ENCODE data around the gene GABBR2. TPM values are rescaled to one million over a fixed set of nuclear protein-coding genes. Genes with fewer than 3 reads are reported as not detected.

The GABBR2 gene
- total RNA-seq, 2 donors from 2014 or later: not detected

DNA sequence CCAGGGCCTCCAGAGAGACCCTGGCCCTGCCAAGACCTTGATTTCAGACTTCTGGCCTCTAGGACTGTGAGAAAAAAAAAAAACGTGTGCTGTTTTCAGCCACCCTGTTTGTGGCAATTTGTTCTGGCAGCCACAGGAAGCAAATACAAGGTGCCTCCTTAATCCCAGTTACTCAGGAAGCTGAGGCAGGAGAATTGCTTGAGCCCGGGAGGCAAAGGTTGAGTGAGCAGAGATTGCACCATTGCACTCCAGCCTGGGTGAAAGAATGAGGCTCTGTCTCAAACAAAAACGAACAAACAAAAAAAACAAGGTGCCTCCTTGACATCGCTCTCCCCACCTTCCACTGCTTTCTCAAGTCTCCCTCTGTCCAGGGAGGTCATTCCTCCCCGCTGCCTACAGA lies 98.0 kb downstream of the GABBR2 start:
- no peak overlapping the region for H3K27ac Mint-ChIP-seq
- H3K4me3 Mint-ChIP-seq: no peak overlapping the region
- H3K9me3 Mint-ChIP-seq: no peaks in the 10 kb centered on the region
- ATAC-seq (replicated peaks): no peak
- H3K4me1 Mint-ChIP-seq: no peaks in the 10 kb centered on the region
- peaks cover 13% of the 10 kb centered on the region for H3K27me3 Mint-ChIP-seq
- no peaks in the 10 kb centered on the region for H3K36me3 Mint-ChIP-seq (ENCODE audit: low read depth)

DNA sequence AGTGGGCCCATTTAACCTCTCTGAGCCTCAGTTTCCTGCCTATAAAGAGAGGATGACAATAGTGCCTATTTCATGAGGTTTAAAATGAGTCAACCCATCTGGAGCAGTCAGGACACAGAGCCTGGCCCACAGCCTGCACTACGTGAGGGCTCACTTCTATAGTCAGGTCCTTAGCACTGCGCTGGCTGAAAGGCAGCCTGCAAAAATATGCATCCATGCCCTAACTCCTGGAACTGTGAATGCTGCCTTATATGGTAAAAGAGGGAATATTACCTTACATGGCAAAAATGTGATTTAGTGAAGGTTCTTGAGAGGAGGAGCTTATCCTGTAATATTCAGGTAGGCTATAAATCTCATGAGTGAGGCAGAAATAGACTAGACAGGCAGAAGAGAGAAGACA lies 98.5 kb downstream of the GABBR2 start:
- no peak overlapping the region for H3K27ac Mint-ChIP-seq

DNA sequence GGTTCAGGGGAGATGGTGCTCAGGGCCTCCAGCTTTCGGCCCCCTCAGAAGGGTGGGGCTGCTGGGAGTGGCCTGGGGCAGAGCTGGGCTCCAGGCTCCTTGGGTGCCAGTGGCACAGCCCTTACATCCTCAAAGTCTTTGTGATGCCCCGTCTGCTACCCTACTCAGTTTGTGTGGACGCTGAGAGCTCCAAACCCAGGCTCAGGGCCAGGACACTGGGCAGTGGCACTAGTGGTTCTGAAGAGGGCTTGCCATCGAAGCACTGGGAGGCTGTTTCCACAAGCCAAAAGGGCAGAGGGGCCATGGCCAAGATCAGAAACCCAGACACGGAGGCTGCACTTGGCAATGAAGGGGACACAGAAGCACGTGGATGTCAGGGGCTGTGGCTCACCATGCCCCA lies 99.1 kb downstream of the GABBR2 start:
- Mint-ChIP-seq H3K27ac (no peak overlapping the region), H3K9me3 (no peaks in the 10 kb centered on the region), H3K27me3 (peaks cover 8% of the 10 kb centered on the region), H3K4me3 (no peak overlapping the region), H3K4me1 (no peaks in the 10 kb centered on the region), H3K36me3 (ENCODE audit: low read depth) (no peaks in the 10 kb centered on the region)
- no peak for ATAC-seq (replicated peaks)

More for the DNA sequence above, 98.5 kb downstream of the GABBR2 start:
- no peaks in the 10 kb centered on the region for H3K9me3 Mint-ChIP-seq
- no peaks in the 10 kb centered on the region for H3K36me3 Mint-ChIP-seq (ENCODE audit: low read depth)
- H3K4me1 Mint-ChIP-seq: no peaks in the 10 kb centered on the region
- H3K4me3 Mint-ChIP-seq: no peak overlapping the region
- no peak for ATAC-seq (replicated peaks)
- H3K27me3 Mint-ChIP-seq: peaks cover 9% of the 10 kb centered on the region

DNA sequence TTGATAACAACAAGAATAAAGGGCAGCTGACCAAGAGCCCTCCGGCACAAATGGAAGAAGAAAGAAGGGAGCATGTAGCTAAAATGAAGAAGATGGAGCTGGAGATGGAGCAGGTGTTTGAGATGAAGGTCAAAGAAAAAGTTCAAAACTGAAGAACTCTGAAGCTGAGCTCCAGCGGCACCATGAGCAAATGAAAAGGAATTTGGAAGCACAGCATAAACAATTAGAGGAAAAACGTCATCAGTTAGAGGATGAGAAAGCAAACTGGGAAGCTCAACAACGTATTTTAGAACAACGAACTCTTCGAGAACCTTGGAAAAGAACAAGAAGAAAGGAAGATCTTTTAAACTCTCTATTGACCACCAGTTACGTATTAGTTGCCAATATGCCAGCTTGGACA lies 100.9 kb downstream of the GABBR2 start:
- H3K27me3 Mint-ChIP-seq: peaks cover 8% of the 10 kb centered on the region
- no peak overlapping the region for H3K4me3 Mint-ChIP-seq
- no peaks in the 10 kb centered on the region for H3K9me3 Mint-ChIP-seq
- no peak for ATAC-seq (replicated peaks)
- H3K27ac Mint-ChIP-seq: no peak overlapping the region
- H3K36me3 Mint-ChIP-seq (ENCODE audit: low read depth): no peaks in the 10 kb centered on the region
- no peaks in the 10 kb centered on the region for H3K4me1 Mint-ChIP-seq

DNA sequence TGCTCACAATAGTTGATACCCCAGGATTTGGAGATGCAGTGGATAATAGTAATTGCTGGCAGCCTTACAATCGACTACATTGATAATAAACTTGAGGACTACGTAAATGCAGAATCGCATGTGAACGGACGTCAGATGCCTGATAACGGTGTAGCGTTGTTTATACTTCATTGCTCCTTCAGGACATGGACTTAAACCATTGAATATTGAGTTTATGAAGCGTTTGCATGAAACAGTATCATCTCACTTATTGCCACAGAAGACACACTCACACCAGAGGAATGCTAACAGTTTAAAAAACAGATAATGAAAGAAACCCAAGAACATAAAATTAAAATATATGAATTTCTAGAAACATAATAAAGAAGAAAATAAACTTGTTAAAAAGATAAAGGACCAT lies 101.6 kb downstream of the GABBR2 start:
- H3K36me3 Mint-ChIP-seq (ENCODE audit: low read depth): no peaks in the 10 kb centered on the region
- H3K27me3 Mint-ChIP-seq: peaks cover 8% of the 10 kb centered on the region
- H3K27ac Mint-ChIP-seq: no peak overlapping the region
- no peak overlapping the region for H3K4me3 Mint-ChIP-seq
- no peaks in the 10 kb centered on the region for H3K4me1 Mint-ChIP-seq
- ATAC-seq (replicated peaks): no peak
- no peaks in the 10 kb centered on the region for H3K9me3 Mint-ChIP-seq

DNA sequence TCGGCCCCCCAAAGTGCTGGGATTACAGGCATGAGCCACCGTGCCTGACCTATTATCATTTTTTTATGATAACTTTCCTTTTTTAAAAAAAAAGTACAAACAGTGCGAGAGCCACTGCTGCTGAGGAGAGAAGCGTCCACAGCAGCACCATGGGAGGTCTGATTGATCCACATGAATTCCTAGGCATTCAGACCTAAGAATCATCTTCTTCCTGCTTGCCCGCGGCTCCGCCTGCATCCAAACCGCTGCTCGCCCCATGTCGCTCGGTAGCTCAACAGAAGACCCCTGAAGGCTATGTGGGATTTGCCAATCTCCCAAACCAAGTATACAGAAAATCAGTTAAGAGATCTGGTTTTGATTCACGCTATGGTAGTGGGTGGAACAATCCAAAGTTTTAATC lies 102.0 kb downstream of the GABBR2 start:
- ATAC-seq (replicated peaks): no peak
- H3K4me3 Mint-ChIP-seq: no peak overlapping the region
- H3K36me3 Mint-ChIP-seq (ENCODE audit: low read depth): no peaks in the 10 kb centered on the region
- H3K27ac Mint-ChIP-seq: no peak overlapping the region
- no peaks in the 10 kb centered on the region for H3K4me1 Mint-ChIP-seq
- no peaks in the 10 kb centered on the region for H3K9me3 Mint-ChIP-seq
- peaks cover 8% of the 10 kb centered on the region for H3K27me3 Mint-ChIP-seq

DNA sequence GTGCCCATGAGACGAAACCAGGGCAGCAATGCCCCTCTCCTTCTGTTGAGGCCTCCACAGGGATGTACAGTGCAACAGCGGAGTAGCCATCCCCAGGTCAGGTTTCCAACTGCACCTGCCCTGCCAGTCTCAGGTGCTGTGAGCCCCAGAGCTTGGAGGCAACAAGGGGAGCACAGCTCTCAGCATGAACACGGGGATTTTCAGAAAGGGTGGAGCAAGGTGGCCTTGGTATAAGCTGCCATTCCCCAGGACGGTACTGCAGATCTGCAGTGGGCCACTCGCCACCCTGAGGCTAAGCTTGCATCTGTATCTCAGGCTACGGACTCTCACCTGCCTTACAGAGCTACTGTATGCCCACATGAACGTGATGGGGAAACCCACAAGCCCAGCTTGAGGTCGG lies 103.6 kb downstream of the GABBR2 start:
- no peaks in the 10 kb centered on the region for H3K36me3 Mint-ChIP-seq (ENCODE audit: low read depth)
- no peaks in the 10 kb centered on the region for H3K9me3 Mint-ChIP-seq

DNA sequence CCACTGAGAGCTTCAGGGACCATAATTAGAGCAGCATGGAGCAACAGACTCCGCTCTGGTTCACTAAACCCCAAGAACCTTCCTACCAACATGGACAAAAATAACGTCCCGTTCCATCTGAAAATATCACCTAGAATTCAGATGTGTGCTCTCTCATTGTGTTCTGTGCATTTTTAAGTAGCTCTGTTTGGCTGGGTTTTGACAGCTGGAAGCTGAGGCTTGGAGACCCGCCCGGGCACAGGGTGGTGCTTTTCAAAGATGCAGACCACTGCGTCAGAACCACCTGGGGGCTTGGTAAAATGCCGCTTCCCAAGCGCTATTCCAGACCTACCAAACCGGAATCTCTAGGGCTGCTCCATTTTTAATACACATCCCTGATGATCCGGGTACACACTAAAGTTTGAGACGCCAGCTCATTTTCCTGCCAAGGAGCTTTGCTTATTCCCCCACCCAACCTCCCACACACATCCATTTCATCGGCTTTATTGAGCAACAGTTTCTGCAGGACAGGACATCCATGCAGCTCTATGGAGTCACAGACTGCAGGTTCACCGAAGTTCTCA lies 104.8 kb downstream of the GABBR2 start:
- H3K27me3 Mint-ChIP-seq: peaks cover 11% of the 10 kb centered on the region
- H3K4me1 Mint-ChIP-seq: no peaks in the 10 kb centered on the region
- H3K36me3 Mint-ChIP-seq (ENCODE audit: low read depth): no peaks in the 10 kb centered on the region
- H3K27ac Mint-ChIP-seq: no peak overlapping the region
- ATAC-seq (replicated peaks): no peak
- H3K9me3 Mint-ChIP-seq: no peaks in the 10 kb centered on the region
- no peak overlapping the region for H3K4me3 Mint-ChIP-seq

More for the DNA sequence above, 103.6 kb downstream of the GABBR2 start:
- peaks cover 11% of the 10 kb centered on the region for H3K27me3 Mint-ChIP-seq
- no peaks in the 10 kb centered on the region for H3K4me1 Mint-ChIP-seq
- no peak overlapping the region for H3K27ac Mint-ChIP-seq
- H3K4me3 Mint-ChIP-seq: no peak overlapping the region
- ATAC-seq (replicated peaks): no peak

DNA sequence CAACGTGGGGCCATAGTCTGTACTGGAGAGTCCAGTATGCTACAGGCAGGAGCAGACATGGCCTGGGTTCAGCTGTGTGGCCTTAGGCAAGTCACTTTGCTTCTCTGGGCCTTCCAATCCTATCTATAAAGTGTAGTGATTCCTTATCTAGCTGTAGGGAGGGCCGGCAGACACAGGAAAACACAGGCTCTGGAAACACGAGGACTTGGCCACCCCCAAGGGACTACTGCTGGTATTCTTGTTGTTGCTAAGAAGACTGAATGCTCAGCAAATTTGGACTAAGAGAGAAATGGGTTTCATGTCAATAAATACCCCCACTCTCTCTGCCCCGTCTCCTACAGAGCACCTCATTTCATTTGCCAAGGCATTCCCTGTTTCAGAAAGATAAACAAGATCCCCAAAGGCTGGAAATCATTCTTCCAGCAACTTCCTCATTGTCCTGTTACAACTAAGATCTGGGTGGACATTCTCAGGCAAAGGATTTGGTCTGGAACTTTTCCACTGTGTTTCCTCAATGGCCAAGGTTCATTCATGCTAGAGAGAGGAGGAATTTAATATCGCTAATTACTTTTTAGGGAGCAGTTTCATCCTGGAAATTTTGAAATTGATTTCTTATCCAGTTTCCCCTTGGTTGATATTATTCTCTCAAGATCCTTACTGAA lies 105.8 kb downstream of the GABBR2 start:
- no peaks in the 10 kb centered on the region for H3K4me1 Mint-ChIP-seq
- no peak for ATAC-seq (replicated peaks)
- H3K4me3 Mint-ChIP-seq: no peak overlapping the region
- H3K27ac Mint-ChIP-seq: no peak overlapping the region
- no peaks in the 10 kb centered on the region for H3K36me3 Mint-ChIP-seq (ENCODE audit: low read depth)
- no peaks in the 10 kb centered on the region for H3K9me3 Mint-ChIP-seq
- H3K27me3 Mint-ChIP-seq: peaks cover 11% of the 10 kb centered on the region

DNA sequence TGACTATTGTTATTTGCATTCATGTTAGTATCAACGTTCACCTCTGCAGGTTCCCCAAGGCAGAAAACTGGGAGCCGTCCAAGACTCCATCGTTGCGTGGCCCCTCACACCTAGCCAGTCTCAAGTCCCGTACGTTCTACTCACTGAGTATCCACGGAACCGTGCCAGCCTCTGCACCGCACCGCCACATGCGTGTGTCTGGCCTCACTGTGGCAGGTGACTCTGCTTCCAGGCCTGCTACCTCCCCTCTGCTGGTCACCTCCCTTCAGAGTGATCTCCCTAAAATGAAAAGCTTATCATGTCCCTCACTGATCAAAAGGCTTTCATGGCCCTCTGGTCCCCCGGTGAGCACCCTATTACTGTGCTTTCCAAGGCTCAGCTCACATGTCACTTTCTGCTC lies 108.1 kb downstream of the GABBR2 start:
- ATAC-seq (replicated peaks): no peak
- H3K27ac Mint-ChIP-seq: no peak overlapping the region

DNA sequence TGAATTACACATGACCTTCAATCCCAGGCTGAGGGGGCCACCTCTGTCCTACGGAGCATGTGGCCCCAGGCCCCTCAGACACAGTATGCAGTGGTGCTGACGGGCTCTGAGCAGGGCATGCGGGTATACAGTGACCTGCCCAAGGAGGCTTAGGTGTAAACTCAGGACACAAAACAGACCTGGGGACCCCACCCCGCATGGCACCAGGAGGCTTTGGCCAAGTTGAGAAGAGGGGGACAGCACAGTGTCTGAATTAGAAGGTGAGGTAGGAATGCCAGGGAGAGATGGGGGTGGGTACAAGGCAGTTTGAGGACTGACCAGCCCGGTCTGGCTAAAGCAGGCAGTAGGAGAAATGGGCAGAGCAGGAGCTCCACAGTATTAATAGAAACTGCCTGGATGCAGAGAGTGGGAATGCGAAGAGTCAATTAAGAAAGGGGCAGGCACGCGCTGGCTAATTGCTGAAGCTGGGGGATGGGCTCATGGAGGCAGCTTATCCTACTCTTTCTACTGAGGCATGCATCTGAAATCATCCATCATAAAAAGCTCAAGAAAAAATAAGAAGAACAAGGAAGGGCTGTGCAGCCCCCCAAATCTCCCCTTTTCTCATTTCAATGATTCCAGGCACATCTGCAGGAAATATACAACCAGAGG lies 109.0 kb downstream of the GABBR2 start:
- Mint-ChIP-seq H3K4me1 (no peaks in the 10 kb centered on the region), H3K27me3 (peaks cover 6% of the 10 kb centered on the region), H3K27ac (no peak overlapping the region), H3K9me3 (no peaks in the 10 kb centered on the region), H3K4me3 (no peak overlapping the region), H3K36me3 (ENCODE audit: low read depth) (no peaks in the 10 kb centered on the region)
- ATAC-seq (replicated peaks): no peak

More for the DNA sequence above, 108.1 kb downstream of the GABBR2 start:
- Mint-ChIP-seq H3K4me1 (no peaks in the 10 kb centered on the region), H3K36me3 (ENCODE audit: low read depth) (no peaks in the 10 kb centered on the region), H3K27me3 (peaks cover 6% of the 10 kb centered on the region), H3K9me3 (no peaks in the 10 kb centered on the region), H3K4me3 (no peak overlapping the region)

DNA sequence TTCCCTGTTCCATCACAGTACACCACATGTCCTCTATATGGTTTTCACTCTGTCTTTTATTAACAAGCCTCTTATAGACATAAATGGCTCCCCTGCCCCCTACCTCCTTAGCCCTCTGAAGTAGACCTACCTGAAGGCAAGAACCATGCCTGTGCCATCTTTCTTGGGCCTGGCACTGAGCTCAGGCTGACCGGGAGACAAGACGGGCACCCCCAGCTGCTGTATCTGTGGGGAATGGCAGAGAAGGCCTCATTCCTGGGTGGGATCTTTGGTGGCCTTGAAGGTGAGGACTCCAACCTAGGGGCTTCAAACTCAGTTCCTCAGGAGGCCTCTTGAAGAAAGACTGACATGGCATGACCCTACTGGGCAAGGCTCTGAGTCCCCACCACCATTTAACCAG lies 109.9 kb downstream of the GABBR2 start:
- Mint-ChIP-seq H3K9me3 (no peaks in the 10 kb centered on the region), H3K27me3 (peaks cover 3% of the 10 kb centered on the region), H3K36me3 (ENCODE audit: low read depth) (no peaks in the 10 kb centered on the region), H3K4me3 (no peak overlapping the region), H3K4me1 (no peaks in the 10 kb centered on the region), H3K27ac (no peak overlapping the region)
- ATAC-seq (replicated peaks): no peak

DNA sequence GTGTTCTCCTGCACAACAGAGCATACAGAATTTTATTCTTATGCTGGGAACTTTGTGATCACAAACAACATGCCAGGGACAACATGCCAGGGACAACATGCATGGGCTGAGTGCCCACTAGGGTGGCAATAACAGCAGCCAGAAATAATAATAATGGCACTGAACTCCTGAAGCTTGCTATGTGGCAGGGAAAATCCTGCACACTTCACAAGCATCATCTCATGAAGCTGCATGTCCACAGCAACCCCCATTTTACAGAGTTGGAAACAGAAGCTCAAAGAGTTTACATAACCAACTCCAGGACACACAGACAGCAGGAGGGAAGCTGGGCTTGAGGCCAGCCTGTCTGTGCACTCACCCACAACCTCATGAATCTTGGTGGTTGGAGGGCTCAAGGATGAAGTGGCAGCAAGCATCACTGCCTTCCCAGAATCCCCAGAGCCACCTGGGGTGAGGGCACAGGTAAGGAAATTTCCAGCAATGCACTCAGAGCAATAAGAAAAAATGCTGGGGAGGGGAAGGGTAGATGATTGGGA lies 111.4 kb downstream of the GABBR2 start:
- Mint-ChIP-seq H3K4me3 (no peak overlapping the region), H3K36me3 (ENCODE audit: low read depth) (no peaks in the 10 kb centered on the region), H3K9me3 (no peaks in the 10 kb centered on the region), H3K4me1 (no peaks in the 10 kb centered on the region), H3K27ac (no peak overlapping the region), H3K27me3 (peaks cover 3% of the 10 kb centered on the region)
- ATAC-seq (replicated peaks): no peak

DNA sequence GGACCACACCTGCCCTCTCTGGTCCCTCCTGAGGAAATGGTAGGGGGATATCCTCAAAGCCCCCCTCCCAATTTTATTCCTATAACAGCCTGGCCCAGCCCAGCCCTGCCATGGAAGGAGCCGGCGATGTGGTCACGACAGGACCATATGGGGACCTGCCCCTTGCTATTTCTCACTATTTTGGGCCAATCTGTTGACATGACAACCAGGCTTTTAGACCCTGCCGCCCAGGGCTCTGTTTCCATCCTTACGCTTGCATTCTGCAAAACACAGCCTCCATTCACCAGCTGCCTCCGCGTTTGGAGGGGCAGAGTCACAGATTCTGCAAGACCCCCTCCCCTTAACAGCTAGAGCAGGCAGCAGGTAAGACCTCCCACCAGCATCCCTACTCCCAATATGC lies 112.2 kb downstream of the GABBR2 start:
- no peaks in the 10 kb centered on the region for H3K4me1 Mint-ChIP-seq
- no peak overlapping the region for H3K4me3 Mint-ChIP-seq
- ATAC-seq (replicated peaks): no peak
- no peaks in the 10 kb centered on the region for H3K36me3 Mint-ChIP-seq (ENCODE audit: low read depth)
- H3K27me3 Mint-ChIP-seq: peaks cover 4% of the 10 kb centered on the region
- no peaks in the 10 kb centered on the region for H3K9me3 Mint-ChIP-seq
- H3K27ac Mint-ChIP-seq: no peak overlapping the region

DNA sequence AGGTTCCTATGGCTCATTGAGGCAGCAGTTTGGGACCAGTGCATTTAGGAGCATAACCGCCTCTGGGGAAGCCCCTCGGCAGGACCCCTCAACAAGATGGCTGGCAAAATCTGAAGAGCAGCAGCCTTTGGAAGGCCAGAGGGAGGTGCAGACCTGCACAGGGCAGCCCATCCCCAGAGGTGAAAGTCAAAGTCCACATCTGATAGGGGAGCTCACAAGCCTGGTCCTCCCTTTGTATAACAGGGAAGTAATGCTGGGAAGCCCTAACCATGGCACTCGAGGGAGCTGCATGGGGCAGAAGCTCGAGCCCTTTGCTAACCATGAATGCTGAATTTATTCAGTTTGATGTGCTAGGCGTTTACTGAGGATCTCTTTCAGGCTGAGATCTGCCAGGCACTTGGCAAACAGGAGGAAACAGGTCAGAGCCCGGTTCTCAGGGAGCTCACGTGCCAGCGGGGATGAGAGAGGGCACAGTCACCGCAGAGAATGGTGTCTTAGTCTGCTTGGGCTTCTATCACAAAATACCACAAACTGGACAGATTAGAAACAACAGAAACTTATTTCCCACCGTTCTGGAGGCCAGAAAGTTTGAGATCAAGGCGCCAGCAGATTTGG lies 114.1 kb downstream of the GABBR2 start:
- no peak for ATAC-seq (replicated peaks)
- Mint-ChIP-seq H3K27ac (no peak overlapping the region), H3K4me3 (no peak overlapping the region), H3K36me3 (ENCODE audit: low read depth) (no peaks in the 10 kb centered on the region), H3K4me1 (no peaks in the 10 kb centered on the region), H3K27me3 (peaks cover 12% of the 10 kb centered on the region), H3K9me3 (peaks cover 4% of the 10 kb centered on the region)

Data from activated T-helper 17 cell treated with anti-CD3 and anti-CD28 coated beads, Interleukin-2, amount 50 U/mL, for 72 hours (primary cell).